ENCODE measurements around the gene RASGEF1B. TPM values are rescaled to one million over a fixed set of nuclear protein-coding genes. Genes with fewer than 3 reads are reported as not detected.

The RASGEF1B gene
- total RNA-seq, 1 experiment from 2014 or later = 7.5 TPM

- H4K5ac ChIP-seq (ENCODE audit: insufficient read length, low read depth, low read length) = no peak overlapping the region
- no peak overlapping the region for H3K4me2 ChIP-seq (ENCODE audit: insufficient read depth, insufficient read length, low read length)
- H4K91ac ChIP-seq (ENCODE audit: insufficient read length, low read depth, low read length) = no peak overlapping the region
- H4K8ac ChIP-seq (replicated peaks; ENCODE audit: insufficient read length, low read depth, low read length) = no peak overlapping the region
- peaks cover 2 to 8% (median 4%) of the 10 kb centered on the region in 3 experiments; a peak in 4 of 7 replicates for H3K36me3 Mint-ChIP-seq (ENCODE audit: insufficient read depth in 1 of 3, low read depth in 3 of 3)
- no peak overlapping the region for H3T11ph ChIP-seq (ENCODE audit: low read length)
- H2BK20ac ChIP-seq (ENCODE audit: low read depth, low read length, poor library complexity, severe bottlenecking) = no peak overlapping the region
- no peaks in the 10 kb centered on the region for H3K79me2 ChIP-seq (ENCODE audit: insufficient read depth, low read length)
- 0 out of 2 replicates have a peak overlapping the region, but pooled peaks have one; percentile 70 for H3K14ac ChIP-seq (ENCODE audit: insufficient read depth, low read length)
- no peaks in the 10 kb centered on the region; the same call in 1 of the 2 replicates for H3K27me3 Mint-ChIP-seq (ENCODE audit: low read depth)
- no peak overlapping the region for H3K27ac ChIP-seq (ENCODE audit: insufficient read length, low read depth, low read length)
- no peak overlapping the region for H3K4me3 Mint-ChIP-seq
- peaks cover 3 to 8% of the 10 kb centered on the region in 2 experiments; a peak in 3 of 5 replicates for H3K9me3 Mint-ChIP-seq
- H2BK120ac ChIP-seq (ENCODE audit: low read depth, low read length, poor library complexity, severe bottlenecking) = no peak overlapping the region
- H2AFZ ChIP-seq (ENCODE audit: low read length) = no peak overlapping the region
- no peak overlapping the region for H2AK5ac ChIP-seq (ENCODE audit: insufficient read length, low read length)
- H3K4me1 Mint-ChIP-seq = peaks cover 51 to 53% of the 10 kb centered on the region in 2 experiments
- no peak overlapping the region for H3K27ac Mint-ChIP-seq
- H2BK5ac ChIP-seq (ENCODE audit: insufficient read length, low read length) = no peak overlapping the region
- no peak overlapping the region for H3K4ac ChIP-seq (ENCODE audit: low read depth, low read length)
- DNase-seq = no peak
- H3K56ac ChIP-seq (ENCODE audit: insufficient read length, low read depth, low read length) = no peak overlapping the region
- H3K4me1 ChIP-seq (ENCODE audit: insufficient read depth, low read length) = peaks cover 9% of the 10 kb centered on the region; the same call in 1 of the 2 replicates
- H2BK15ac ChIP-seq (ENCODE audit: low read depth, low read length) = no peak overlapping the region
- TF ChIP-seq CTCF (conservative IDR thresholded peaks at IDR 0.05) = no peak
- H3K79me1 ChIP-seq (ENCODE audit: insufficient read depth, low read depth, low read length, poor library complexity, severe bottlenecking) = no peaks in the 10 kb centered on the region
- no CpG with 5 or more reads among the region's 1 CpG for WGBS (ENCODE audit: extremely low coverage, insufficient read length, low lambda C conversion rate)
- no peak overlapping the region for H3K9ac ChIP-seq (ENCODE audit: extremely low read depth, insufficient read length, low read length)
- no peaks in the 10 kb centered on the region for H3K23me2 ChIP-seq (ENCODE audit: insufficient read length, low read depth, low read length, poor library complexity, severe bottlenecking)
- H4K20me1 ChIP-seq (ENCODE audit: control insufficient read depth, insufficient read depth, insufficient read length) = no peaks in the 10 kb centered on the region
- H3K18ac ChIP-seq (ENCODE audit: insufficient read length, low read depth, low read length) = no peak overlapping the region
- H3K9me3 ChIP-seq (ENCODE audit: control insufficient read depth, low read depth, low read length) = no peaks in the 10 kb centered on the region
- H2BK12ac ChIP-seq (ENCODE audit: insufficient read length, low read depth, low read length) = no peak overlapping the region
- no peaks in the 10 kb centered on the region for H3K27me3 ChIP-seq (ENCODE audit: insufficient read depth, low read length)
- H3K23ac ChIP-seq (ENCODE audit: insufficient read length, low read depth, low read length) = no peak overlapping the region
These were observed 53.1 kb downstream of the RASGEF1B start for GRCh38 chr4:81418572-81418971.

Measured in H9 (cell line).